ENCODE measurements around the gene EDN2. TPM values are rescaled to one million over a fixed set of nuclear protein-coding genes. Genes with fewer than 3 reads are reported as not detected.

EDN2 gene
- total RNA-seq, 2 donors from 2014 or later, result not detected

DNA sequence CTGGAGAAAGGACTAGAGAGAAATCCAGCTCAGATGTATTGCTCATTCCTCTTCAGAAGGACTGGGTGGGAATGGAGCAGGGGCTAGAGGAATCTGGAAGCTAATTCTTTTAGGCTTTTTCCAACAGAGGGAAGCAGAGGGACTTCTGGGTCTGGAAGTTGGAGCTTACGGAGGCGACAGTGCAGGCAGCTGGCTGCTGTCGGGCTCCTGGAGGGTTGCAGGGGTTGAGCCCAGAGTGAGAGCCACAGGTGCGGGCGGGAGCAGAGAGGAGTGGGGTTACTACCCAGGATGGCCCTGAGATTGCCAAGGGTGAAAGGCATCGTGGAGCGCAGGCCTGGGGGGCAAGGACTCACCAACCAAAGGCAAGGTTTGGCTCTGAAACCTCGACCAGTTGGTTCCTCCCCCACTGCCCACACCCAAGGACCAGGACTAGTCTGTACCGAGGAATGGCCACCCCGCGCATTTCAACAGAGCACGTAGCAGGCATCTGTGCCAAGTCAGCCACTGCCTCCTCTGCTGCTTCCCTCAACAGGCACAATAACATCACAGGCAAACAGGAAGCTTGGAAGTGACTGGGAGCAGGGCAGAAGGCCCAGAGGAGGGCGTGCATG is 22.7 kb upstream of the EDN2 start:
- ATAC-seq (ENCODE audit: insufficient number of reproducible peaks, low FRiP score, low read depth) (no peak), DNase-seq (ENCODE audit: low spot score) (no peak)
- Histone ChIP-seq H3K4me1 (ENCODE audit: control insufficient read depth in 1 of 2, low read depth in 2 of 2) (peaks cover 0 to 7% of the 10 kb centered on the region in 2 donors), H3K4me3 (no peak overlapping the region), H3K27ac (no peak overlapping the region), H3K9me3 (no peaks in the 10 kb centered on the region), H3K36me3 (no peaks in the 10 kb centered on the region), H3K27me3 (replicated peaks; ENCODE audit: insufficient read depth) (no peaks in the 10 kb centered on the region)
- TF ChIP-seq, protein P1, sequence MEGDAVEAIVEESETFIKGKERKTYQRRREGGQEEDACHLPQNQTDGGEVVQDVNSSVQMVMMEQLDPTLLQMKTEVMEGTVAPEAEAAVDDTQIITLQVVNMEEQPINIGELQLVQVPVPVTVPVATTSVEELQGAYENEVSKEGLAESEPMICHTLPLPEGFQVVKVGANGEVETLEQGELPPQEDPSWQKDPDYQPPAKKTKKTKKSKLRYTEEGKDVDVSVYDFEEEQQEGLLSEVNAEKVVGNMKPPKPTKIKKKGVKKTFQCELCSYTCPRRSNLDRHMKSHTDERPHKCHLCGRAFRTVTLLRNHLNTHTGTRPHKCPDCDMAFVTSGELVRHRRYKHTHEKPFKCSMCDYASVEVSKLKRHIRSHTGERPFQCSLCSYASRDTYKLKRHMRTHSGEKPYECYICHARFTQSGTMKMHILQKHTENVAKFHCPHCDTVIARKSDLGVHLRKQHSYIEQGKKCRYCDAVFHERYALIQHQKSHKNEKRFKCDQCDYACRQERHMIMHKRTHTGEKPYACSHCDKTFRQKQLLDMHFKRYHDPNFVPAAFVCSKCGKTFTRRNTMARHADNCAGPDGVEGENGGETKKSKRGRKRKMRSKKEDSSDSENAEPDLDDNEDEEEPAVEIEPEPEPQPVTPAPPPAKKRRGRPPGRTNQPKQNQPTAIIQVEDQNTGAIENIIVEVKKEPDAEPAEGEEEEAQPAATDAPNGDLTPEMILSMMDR (IDR thresholded peaks at IDR 0.05), result no peak

DNA sequence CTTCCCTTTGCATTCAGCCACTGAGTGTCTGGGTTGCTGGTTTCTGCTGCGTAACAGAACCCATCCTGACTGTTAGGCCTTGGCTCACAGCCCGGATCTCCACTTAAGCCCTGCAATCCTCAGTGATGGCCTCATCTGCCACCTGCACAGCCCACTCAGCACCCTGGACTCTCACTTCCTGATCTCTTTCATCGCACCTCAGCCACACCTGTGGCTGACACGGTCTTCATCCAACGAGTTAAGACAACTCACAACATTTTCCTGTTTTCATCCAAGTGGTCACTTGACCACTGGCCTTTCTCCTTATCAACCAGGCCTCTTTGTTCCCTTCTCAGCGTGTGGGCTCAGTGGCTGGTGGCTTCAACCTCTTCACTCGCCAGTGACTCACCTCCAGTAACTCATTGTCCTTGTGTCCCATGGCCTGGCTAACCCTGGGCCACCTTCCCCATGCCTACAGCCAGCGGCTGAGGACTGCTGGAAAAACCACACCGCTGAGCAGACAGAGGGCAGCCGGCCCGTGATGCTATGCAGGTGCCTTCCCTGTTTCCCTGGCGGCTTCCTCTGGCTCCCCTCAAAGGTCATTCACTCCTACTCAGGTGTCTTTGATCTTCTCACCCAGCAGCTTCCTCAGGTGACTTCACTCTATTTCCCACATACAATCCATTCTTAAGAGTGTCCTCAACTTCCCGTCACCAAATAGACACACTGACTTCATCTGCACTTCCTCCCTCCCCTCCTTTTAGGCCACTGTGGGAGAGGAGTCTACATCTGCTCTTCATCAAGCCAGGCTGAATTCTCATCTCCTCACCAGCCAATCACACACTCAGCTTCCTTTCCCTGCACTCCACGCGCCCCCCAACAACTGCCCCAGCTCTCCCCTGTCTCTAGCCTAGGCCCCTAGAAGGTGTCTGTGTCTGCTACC is 19.9 kb upstream of the EDN2 start:
- Histone ChIP-seq H3K9me3 (no peaks in the 10 kb centered on the region), H3K4me3 (no peak overlapping the region), H3K4me1 (ENCODE audit: control insufficient read depth in 1 of 2, low read depth in 2 of 2) (peaks cover 15 to 29% of the 10 kb centered on the region in 2 donors), H3K36me3 (no peaks in the 10 kb centered on the region), H3K27ac (no peak overlapping the region), H3K27me3 (replicated peaks; ENCODE audit: insufficient read depth) (no peaks in the 10 kb centered on the region)
- TF ChIP-seq, protein P1 (IDR thresholded peaks at IDR 0.05), result no peak
- ATAC-seq (ENCODE audit: insufficient number of reproducible peaks, low FRiP score, low read depth), result no peak
- no peak for DNase-seq (ENCODE audit: low spot score)

DNA sequence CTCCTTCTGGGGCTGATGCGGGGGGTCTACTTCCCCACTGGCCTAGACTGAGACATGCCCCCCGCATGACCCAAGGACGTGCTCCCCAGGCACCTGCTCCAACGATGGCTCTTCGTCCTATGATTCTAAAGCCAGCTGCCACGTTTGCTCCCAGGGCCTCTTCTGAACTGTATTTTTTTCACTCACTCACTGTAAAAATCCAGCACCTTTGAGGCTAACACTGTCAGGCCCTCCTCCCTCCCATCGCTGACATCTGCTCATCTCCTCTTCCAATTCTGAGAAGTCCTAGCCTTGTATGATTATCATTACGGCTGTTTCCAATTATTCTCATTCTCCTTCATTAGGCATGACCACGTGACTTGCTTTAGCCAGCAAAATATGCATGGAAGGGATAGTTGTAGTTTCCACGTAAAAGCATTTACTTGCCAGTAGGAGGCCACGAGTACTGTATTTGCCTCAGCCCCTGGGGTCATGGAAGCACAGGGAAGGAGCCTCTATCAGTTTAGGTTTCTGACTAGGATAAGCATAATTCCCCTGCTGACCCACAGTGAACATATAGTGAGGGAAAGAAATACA is 19.1 kb upstream of the EDN2 start:
- Histone ChIP-seq H3K27ac (no peak overlapping the region), H3K4me1 (ENCODE audit: control insufficient read depth in 1 of 2, low read depth in 2 of 2) (peaks cover 23 to 36% of the 10 kb centered on the region in 2 donors), H3K9me3 (no peaks in the 10 kb centered on the region), H3K4me3 (no peak overlapping the region), H3K27me3 (replicated peaks; ENCODE audit: insufficient read depth) (no peaks in the 10 kb centered on the region), H3K36me3 (no peaks in the 10 kb centered on the region)
- ATAC-seq (ENCODE audit: insufficient number of reproducible peaks, low FRiP score, low read depth), result no peak
- TF ChIP-seq, protein P1 (IDR thresholded peaks at IDR 0.05), result no peak
- DNase-seq (ENCODE audit: low spot score), result no peak

DNA sequence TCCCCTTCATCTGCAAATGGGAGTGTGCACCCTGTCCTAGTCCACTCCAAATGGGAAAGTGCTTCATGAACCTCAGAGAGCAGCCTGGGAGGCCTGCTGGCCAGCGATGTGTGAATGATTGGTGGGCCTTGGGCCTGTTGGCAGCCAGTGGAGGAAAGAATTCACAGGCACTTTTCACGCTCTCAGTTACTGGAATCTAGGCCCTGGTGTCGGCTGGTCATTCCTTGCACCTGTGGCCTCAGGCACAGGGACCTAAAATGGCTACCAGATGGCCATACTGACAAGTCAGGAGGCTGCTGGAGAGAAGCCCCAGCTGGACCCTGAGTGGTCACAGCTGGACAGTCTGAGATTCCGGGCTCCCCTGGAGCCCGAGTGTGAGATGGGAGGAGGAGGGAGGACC is 18.4 kb upstream of the EDN2 start:
- Histone ChIP-seq H3K27me3 (replicated peaks; ENCODE audit: insufficient read depth) (no peaks in the 10 kb centered on the region), H3K36me3 (no peaks in the 10 kb centered on the region), H3K27ac (peak overlapping the region in 1 of 2 donors; percentile 8), H3K4me1 (ENCODE audit: control insufficient read depth in 1 of 2, low read depth in 2 of 2) (peaks cover 28 to 44% of the 10 kb centered on the region in 2 donors), H3K9me3 (no peaks in the 10 kb centered on the region), H3K4me3 (no peak overlapping the region)
- TF ChIP-seq, protein P1 (IDR thresholded peaks at IDR 0.05), result no peak
- ATAC-seq (ENCODE audit: insufficient number of reproducible peaks, low FRiP score, low read depth), result no peak
- DNase-seq (ENCODE audit: low spot score), result no peak

DNA sequence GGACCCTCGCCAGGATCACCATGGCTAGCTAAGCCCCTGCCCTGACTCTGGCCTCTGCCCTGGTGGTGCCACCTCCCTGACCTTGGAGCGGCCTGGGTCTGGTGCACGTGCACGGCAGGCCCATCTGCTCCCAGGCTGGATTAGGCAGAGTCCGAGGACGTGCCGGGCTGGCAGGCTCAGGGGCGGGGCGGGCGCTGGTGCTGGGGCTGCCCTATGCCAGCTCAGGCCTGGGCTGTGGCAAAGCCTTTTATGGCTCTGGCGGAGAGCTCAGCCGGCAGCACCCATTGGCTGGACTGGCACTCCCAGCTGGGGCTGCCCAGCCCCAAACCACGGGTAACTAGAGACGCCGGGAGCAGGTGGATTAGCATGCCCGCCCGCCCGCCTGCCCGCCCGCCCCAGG is 17.1 kb upstream of the EDN2 start:
- H3K4me1 ChIP-seq (ENCODE audit: control insufficient read depth in 1 of 2, low read depth in 2 of 2), result peaks cover 35 to 57% of the 10 kb centered on the region in 2 donors
- H3K9me3 ChIP-seq, result no peaks in the 10 kb centered on the region
- no peaks in the 10 kb centered on the region for H3K27me3 ChIP-seq (replicated peaks; ENCODE audit: insufficient read depth)
- no peaks in the 10 kb centered on the region for H3K36me3 ChIP-seq
- no peak overlapping the region for H3K27ac ChIP-seq
- TF ChIP-seq, protein P1 (IDR thresholded peaks at IDR 0.05), result no peak
- no peak for ATAC-seq (ENCODE audit: insufficient number of reproducible peaks, low FRiP score, low read depth)
- DNase-seq (ENCODE audit: low spot score), result no peak
- H3K4me3 ChIP-seq, result no peak overlapping the region
